GM12878 (cell line): Measurements from ENCODE around the gene PRDM1. TPM values are rescaled to one million over a fixed set of nuclear protein-coding genes. Genes with fewer than 3 reads are reported as not detected.
A peak's percentile ranks its signal among the peaks of the same experiment; 100 is the strongest.

Experiments used
- ATAC-seq: fragments of 200-7000 bp; cut with Tn5 transposase; 3 replicates; pipeline ENCODE4 v1.9.1; 2020; ENCODE audit warnings: mild to moderate bottlenecking, moderate library complexity
- BruUV-seq: library from RNA; stranded (reverse); fragments of 400-500 nt; replicated peaks from 2 replicates; lab custom pipeline; 2021; lab: Mats Ljungman, UMichigan
- CTCF ChIA-PET: fragments of 300-600 bp; sonication (Branson Sonifier 250); formaldehyde crosslinking; extraction: SDS; loops from one replicate; lab custom pipeline; 2021; ENCODE audit warnings: inconsistent platforms; lab: Yijun Ruan, JAX
- POLR2A ChIA-PET: fragments of 350-600 bp; formaldehyde crosslinking; extraction: SDS; loops from one replicate; lab custom pipeline; 2021; ENCODE audit warnings: inconsistent platforms; lab: Charles Lee
- RAD21 ChIA-PET: fragments of 300-600 bp; sonication (Branson Sonifier 250); formaldehyde crosslinking; loops from one replicate; lab custom pipeline; 2023; ENCODE audit warnings: antibody characterized with exemption; ENCODE audit not compliant: unreplicated experiment; lab: Charles Lee
- SMC1A ChIA-PET: fragments of 300-600 bp; sonication (Branson Sonifier 250); formaldehyde crosslinking; loops from one replicate; lab custom pipeline; 2023; ENCODE audit not compliant: unreplicated experiment, uncharacterized antibody; lab: Charles Lee
- DNase-seq: peaks from one replicate; pipeline ENCODE4 v3.0.0-alpha.2; 2011; ENCODE audit warnings: low read depth, low spot score
- FAIRE-seq: peaks from 3 replicates; lab custom pipeline; 2011; peaks lifted over from hg19 to GRCh38; lab: Jason Lieb, UNC
- H2AFZ ChIP-seq: 2 replicates; pipeline ENCODE4 v1.6.0; 2011; ENCODE audit warnings: low read depth, low read length, control low read depth; ENCODE audit not compliant: control insufficient read depth
- H3K27ac ChIP-seq: 2 replicates; pipeline ENCODE4 v1.5.1; 2011; ENCODE audit warnings: control low read depth; ENCODE audit not compliant: control insufficient read depth, insufficient read depth
- H3K27me3 ChIP-seq, 2 experiments: replicated peaks in 1 of 2; 2 replicates each; pipeline versions ENCODE4 v1.6.0 to v1.6.1; 2011; ENCODE audit warnings: low read length in 1 of 2; ENCODE audit not compliant: control insufficient read depth in 2 of 2, insufficient read depth in 2 of 2
- H3K36me3 ChIP-seq, 2 experiments: 2 replicates each; pipeline ENCODE4 v1.5.1; 2011; ENCODE audit warnings: low read length in 1 of 2; ENCODE audit not compliant: control insufficient read depth in 2 of 2, insufficient read depth in 2 of 2
- H3K4me1 ChIP-seq: 2 replicates; pipeline ENCODE4 v1.6.1; 2011; ENCODE audit warnings: mild to moderate bottlenecking, low read length, moderate library complexity, mixed read lengths; ENCODE audit not compliant: control insufficient read depth, insufficient read depth
- H3K4me2 ChIP-seq: 2 replicates; pipeline ENCODE4 v1.6.0; 2011; ENCODE audit warnings: control low read depth; ENCODE audit not compliant: control insufficient read depth, insufficient read depth
- H3K4me3 ChIP-seq: fragments of 200-600 bp; sonication (generic); 2 replicates; pipeline ENCODE4 v1.5.1; 2016
- H3K79me2 ChIP-seq: 2 replicates; pipeline ENCODE4 v1.6.0; 2011; ENCODE audit warnings: low read length; ENCODE audit not compliant: control insufficient read depth, insufficient read depth
- H3K9ac ChIP-seq: 2 replicates; pipeline ENCODE4 v1.8.0; 2011; ENCODE audit warnings: low read length, control low read depth, mixed read lengths; ENCODE audit not compliant: control insufficient read depth, insufficient read depth
- H3K9me3 ChIP-seq: replicated peaks from 3 replicates; pipeline ENCODE4 v1.5.1; 2011; ENCODE audit warnings: mild to moderate bottlenecking, low read length; ENCODE audit not compliant: control insufficient read depth, insufficient read depth
- H4K20me1 ChIP-seq: 2 replicates; pipeline ENCODE4 v1.6.0; 2011; ENCODE audit not compliant: control insufficient read depth, insufficient read depth
- EED ChIP-seq: sonication (generic); IDR thresholded peaks from 2 replicates; pipeline ENCODE4 v1.6.1; 2016; ENCODE audit warnings: antibody characterized with exemption, low read depth
- EGR1 ChIP-seq, 2 experiments: IDR thresholded peaks; 1 replicate in 1 of 2; 2 replicates in 1 of 2; pipeline ENCODE4 v1.6.1; 2011 to 2012; ENCODE audit warnings: low read depth in 2 of 2, low read length in 2 of 2, borderline replicate concordance in 1 of 2, mild to moderate bottlenecking in 1 of 2, moderate library complexity in 1 of 2
- ETV6 ChIP-seq, 2 experiments: fragments of 450-650 bp in 1 of 2; IDR thresholded peaks in 1 of 2; conservative IDR thresholded peaks in 1 of 2; 2 replicates each; pipeline ENCODE4 v1.6.1; 2014; ENCODE audit warnings: antibody characterized with exemption in 1 of 2, borderline replicate concordance in 1 of 2, low read depth in 1 of 2, mild to moderate bottlenecking in 1 of 2, moderate library complexity in 1 of 2
- FOXM1 ChIP-seq: IDR thresholded peaks from 2 replicates; pipeline ENCODE4 v1.6.1; 2012; ENCODE audit warnings: low read depth, mild to moderate bottlenecking, inconsistent platforms, low read length, moderate library complexity
- KLF5 ChIP-seq: fragments of 450-650 bp; IDR thresholded peaks from 2 replicates; pipeline ENCODE4 v1.6.1; 2014; ENCODE audit warnings: mild to moderate bottlenecking; ENCODE audit not compliant: partially characterized antibody
- MEF2A ChIP-seq: IDR thresholded peaks from 2 replicates; pipeline ENCODE4 v1.6.1; 2011; ENCODE audit warnings: low read depth, mild to moderate bottlenecking, low read length, moderate library complexity; ENCODE audit not compliant: insufficient read depth
- NFIC ChIP-seq: IDR thresholded peaks from 2 replicates; pipeline ENCODE4 v1.6.1; 2012; ENCODE audit warnings: low read depth, mild to moderate bottlenecking, inconsistent platforms, low read length, moderate library complexity
- RUNX3 ChIP-seq: IDR thresholded peaks from 2 replicates; pipeline ENCODE4 v1.6.1; 2012; ENCODE audit warnings: low read length, inconsistent platforms
- WGBS: methylation state at CpG from one replicate; pipeline ENCODE4 v1.1.6; 2016; ENCODE audit warnings: low lambda C conversion rate; ENCODE audit not compliant: insufficient replicate concordance, insufficient coverage; ENCODE audit errors: missing lambda C conversion rate; 5-methylcytosine and 5-hydroxymethylcytosine counted together
- in situ Hi-C: fragments of 300-500 bp; cut with MboI; formaldehyde crosslinking; loops from 9 replicates; pipeline ENCODE4 v1.14.3; 2018; ENCODE audit warnings: mixed read lengths
- intact Hi-C: fragments of 100-400 bp; cut with micrococcal nuclease; formaldehyde crosslinking; loops from one replicate; pipeline ENCODE4 v1.14.2; 2022; ENCODE audit not compliant: unreplicated experiment
- polyA plus RNA-seq, 11 experiments: library from polyadenylated mRNA; depleted of rRNA in 4 of 11; unstranded in 6 of 11; stranded (reverse) in 5 of 11; fragments of >200 nt; fragmentation: Nextera tagmentation in 4 of 11; fragmentation: Illumina TruSeq in 1 of 11; extraction: Ambion mirVana in 4 of 11; extraction: Trizol in 1 of 11; gene quantifications; 1 replicate in 1 of 11; 2 replicates in 10 of 11; pipeline versions ENCODE4 v1.2.1 to v1.2.3, GENCODE V29; 2011 to 2016; ENCODE audit warnings: inconsistent platforms in 2 of 11, missing spikeins in 2 of 11, low read depth in 1 of 11
- total RNA-seq, 4 experiments: library from RNA; depleted of rRNA in 3 of 4; stranded (reverse); fragments of >200 nt in 3 of 4; fragmentation: Illumina TruSeq in 1 of 4; extraction: Trizol in 1 of 4; gene quantifications; 2 replicates each; pipeline versions ENCODE4 v1.2.1 to v1.2.3, GENCODE V29; 2013 to 2021

The PRDM1 gene
- total and polyA plus RNA-seq, 10 of the 15 experiments (the other 5 are each of a cell fraction or from before 2014, with no cell fraction given): 1.9 to 15.8 (median 4.1) TPM

DNA sequence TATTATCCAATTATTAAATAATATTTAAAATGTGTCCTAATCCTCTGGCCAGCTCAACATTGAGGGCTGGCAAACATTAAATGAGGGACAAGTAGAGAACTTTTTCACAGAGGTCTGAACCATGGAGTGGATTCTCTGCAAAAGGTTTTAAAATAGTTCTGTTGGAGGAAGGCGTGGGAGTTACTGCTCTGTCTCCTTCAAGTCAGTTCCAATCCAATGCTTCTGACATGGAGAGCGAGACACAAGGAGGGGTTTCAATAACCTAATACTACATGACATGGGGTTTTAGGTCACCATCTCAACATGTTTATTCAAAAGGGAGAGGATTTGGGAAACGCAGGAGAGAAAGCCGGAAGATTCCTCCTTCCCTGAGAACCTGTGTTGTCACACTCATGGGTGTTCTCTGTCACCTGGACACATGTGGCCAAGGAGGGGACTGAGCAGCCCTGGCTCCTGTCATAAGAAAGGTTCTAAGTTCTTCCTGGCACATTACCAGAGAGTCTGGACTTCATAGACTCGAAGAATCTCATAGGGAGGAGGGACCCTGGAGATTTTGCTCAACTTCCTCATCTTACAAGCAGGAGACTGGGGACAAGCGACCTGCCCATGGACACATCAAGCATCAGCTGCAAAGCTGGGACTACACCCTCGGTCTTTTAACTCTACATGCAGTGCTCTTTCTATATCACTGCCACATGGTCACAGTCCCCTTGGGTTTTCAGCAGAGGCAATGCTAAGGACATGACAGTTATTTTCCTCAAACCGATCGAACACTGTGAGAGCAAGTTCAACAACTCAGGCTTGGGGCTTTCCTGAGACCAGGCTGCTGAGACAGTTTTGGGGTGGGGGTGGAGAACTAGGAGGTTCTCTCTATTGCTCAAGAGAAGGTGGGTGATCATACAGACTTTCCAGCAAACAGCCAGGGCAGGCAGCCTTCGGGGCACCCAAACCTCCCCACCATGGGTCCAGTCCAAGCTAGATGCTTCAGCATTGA lies 38.6 kb downstream of the PRDM1 start:
- peaks cover 0 to 2% of the 10 kb centered on the region in 2 experiments; a peak in 1 of 4 replicates for H3K27me3 ChIP-seq
- peak overlapping the region; percentile 33; the same call in 1 of the 2 replicates for H2AFZ ChIP-seq
- peak; percentile 80 for FAIRE-seq
- RAD21 ChIA-PET: interaction anchor here (0.9 to 2.7 kb wide), 6 partner anchors 12 to 99 kb away, joined by 3 to 13 read pairs (median 4); no protein-coding TSS in a partner anchor
- ATAC-seq: no peak; the same call in 2 of the 3 replicates
- in situ Hi-C loops (no loop called here), intact Hi-C loops (no loop called here)
- 51% methylated on average over 10 of the region's 10 CpGs for WGBS
- no peak overlapping the region for H3K4me3 ChIP-seq
- H3K9ac ChIP-seq: no peak overlapping the region; the same call in 1 of the 2 replicates
- BruUV-seq: no TSS peak
- TF ChIP-seq FOXM1 (peak; percentile 54; the same call in 1 of the 2 replicates), EGR1 (IDR thresholded peaks at IDR 0.05; ENCODE audit: borderline replicate concordance in 1 of 2, low read depth in 2 of 2, low read length in 2 of 2) (peak in 1 of 2 experiments; percentile 46; a peak in 1 of 3 replicates), ETV6 (conservative IDR thresholded peaks at IDR 0.05 in 1 of 2, IDR thresholded peaks at IDR 0.05 in 1 of 2; ENCODE audit: borderline replicate concordance in 1 of 2, low read depth in 1 of 2) (no peak), EED (0 out of 2 replicates have a peak, but pooled peaks have one; percentile 45), RUNX3 (peak; percentile 12), KLF5 (no peak), NFIC (0 out of 2 replicates have a peak, but pooled peaks have one; percentile 40), MEF2A (peak; percentile 60; the same call in 1 of the 2 replicates)
- no peaks in the 10 kb centered on the region for H3K79me2 ChIP-seq
- H3K4me2 ChIP-seq: peak overlapping the region; percentile 33; the same call in 1 of the 2 replicates
- H3K4me1 ChIP-seq: peaks cover 40% of the 10 kb centered on the region
- POLR2A ChIA-PET: interaction anchor here (0.5 to 1.6 kb wide), 3 partner anchors 8 to 638 kb away, joined by 4 to 5 read pairs (median 4); no protein-coding TSS in a partner anchor
- SMC1A ChIA-PET: interaction anchor here (0.9 to 2.2 kb wide), 13 partner anchors 10 to 133 kb away, joined by 3 to 10 read pairs (median 5); no protein-coding TSS in a partner anchor
- no peaks in the 10 kb centered on the region for H4K20me1 ChIP-seq
- no peaks in the 10 kb centered on the region; the same call in 2 of the 3 replicates for H3K9me3 ChIP-seq
- CTCF ChIA-PET: interaction anchor here (1.0 to 2.4 kb wide), 3 partner anchors 13 to 99 kb away, joined by 5 to 14 read pairs (median 5); no protein-coding TSS in a partner anchor
- peak overlapping the region; percentile 7; the same call in 1 of the 2 replicates for H3K27ac ChIP-seq
- DNase-seq: no peak
- no peaks in the 10 kb centered on the region for H3K36me3 ChIP-seq
